SIG-M5 (cell line): Measurements from ENCODE around the gene RBMY1A1.
"Not testable (repeated sequence)": the region's sequence is repeated elsewhere in the genome, so short reads cannot be mapped to it uniquely, and the experiment has no call there.

Source experiments
- DNase-seq: peaks from one replicate; lab custom pipeline; 2025; lab: John Stamatoyannopoulos, UW

RBMY1A1 gene

GRCh38 chrY:21534579-21534978 is at the start of gene RBMY1A1:
RBMY1A1 (plus strand) TSS chrY:21534879; CDS start chrY:21536892, 2,013 bp downstream.
- DNase-seq: not testable (repeated sequence)

GRCh38 chrY:21511038-21511437 is 23.6 kb upstream of the RBMY1A1 start, which contains the start of gene RBMY1B:
RBMY1B (plus strand) TSS chrY:21511338; CDS start chrY:21513351, 2,013 bp downstream.
- not testable (repeated sequence) for DNase-seq

GRCh38 chrY:21559316-21559984 is 24.8 kb downstream of the RBMY1A1 start:
- not testable (repeated sequence) for DNase-seq

GRCh38 chrY:21585449-21585848 is 50.8 kb downstream of the RBMY1A1 start:
- no peak for DNase-seq

GRCh38 chrY:21586454-21586853 is 51.8 kb downstream of the RBMY1A1 start:
- not testable (repeated sequence) for DNase-seq

- no peak for DNase-seq
These were observed 57.4 kb downstream of the RBMY1A1 start for GRCh38 chrY:21592059-21592458.

- DNase-seq: not testable (repeated sequence)
These were observed 61.6 kb downstream of the RBMY1A1 start for GRCh38 chrY:21596287-21596686.
